KMS-11 (cell line): ENCODE data around the gene CCL21.
"Not testable (repeated sequence)": the region's sequence is repeated elsewhere in the genome, so short reads cannot be mapped to it uniquely, and the experiment has no call there.

Experiments used
- H2AFZ ChIP-seq: fragments of 200-600 bp; sonication (generic); 2 replicates; pipeline ENCODE4 v1.6.1; 2016; ENCODE audit warnings: antibody characterized with exemption, mixed run types, low read depth
- H3K27ac ChIP-seq: fragments of 200-600 bp; sonication (generic); 2 replicates; pipeline ENCODE4 v1.6.1; 2016; ENCODE audit warnings: mild to moderate bottlenecking, mixed run types
- H3K27me3 ChIP-seq: fragments of 200-600 bp; sonication (generic); 2 replicates; pipeline ENCODE4 v1.6.1; 2017; ENCODE audit warnings: mild to moderate bottlenecking, low read depth, mixed run types, moderate library complexity; ENCODE audit not compliant: insufficient read depth
- H3K36me3 ChIP-seq: fragments of 200-600 bp; sonication (generic); 2 replicates; pipeline ENCODE4 v1.6.1; 2017; ENCODE audit warnings: mild to moderate bottlenecking, mixed run types; ENCODE audit not compliant: insufficient read depth
- H3K4me1 ChIP-seq: fragments of 200-600 bp; sonication (generic); 2 replicates; pipeline ENCODE4 v1.6.1; 2016; ENCODE audit warnings: mild to moderate bottlenecking, low read depth, mixed run types; ENCODE audit not compliant: poor library complexity, severe bottlenecking
- H3K4me2 ChIP-seq: fragments of 200-600 bp; sonication (generic); 2 replicates; pipeline ENCODE4 v1.7.0; 2016; ENCODE audit warnings: mild to moderate bottlenecking, mixed run types
- H3K4me3 ChIP-seq: fragments of 200-600 bp; sonication (generic); IDR thresholded peaks from 2 replicates; pipeline ENCODE4 v1.6.1; 2017; ENCODE audit warnings: low read depth, low read length, mixed read lengths; ENCODE audit not compliant: insufficient read depth
- H3K79me2 ChIP-seq: fragments of 200-600 bp; sonication (generic); 2 replicates; pipeline ENCODE4 v1.6.1; 2016; ENCODE audit warnings: low read depth, mixed run types; ENCODE audit not compliant: insufficient read depth
- H3K9ac ChIP-seq: fragments of 200-600 bp; sonication (generic); 2 replicates; pipeline ENCODE4 v1.6.1; 2016; ENCODE audit warnings: mild to moderate bottlenecking, mixed run types
- H4K20me1 ChIP-seq: fragments of 200-600 bp; sonication (generic); 2 replicates; pipeline ENCODE4 v1.6.1; 2016; ENCODE audit warnings: mild to moderate bottlenecking, mixed run types; ENCODE audit not compliant: insufficient read depth
- TF ChIP-seq, protein P1 (sequence below): fragments of 200-600 bp; sonication (generic); conservative IDR thresholded peaks from 2 replicates; pipeline ENCODE4 v1.6.1; 2017; ENCODE audit warnings: low read depth, mild to moderate bottlenecking, antibody characterized with exemption, low read length, moderate library complexity, mixed read lengths

Gene CCL21, protein sequence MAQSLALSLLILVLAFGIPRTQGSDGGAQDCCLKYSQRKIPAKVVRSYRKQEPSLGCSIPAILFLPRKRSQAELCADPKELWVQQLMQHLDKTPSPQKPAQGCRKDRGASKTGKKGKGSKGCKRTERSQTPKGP

DNA sequence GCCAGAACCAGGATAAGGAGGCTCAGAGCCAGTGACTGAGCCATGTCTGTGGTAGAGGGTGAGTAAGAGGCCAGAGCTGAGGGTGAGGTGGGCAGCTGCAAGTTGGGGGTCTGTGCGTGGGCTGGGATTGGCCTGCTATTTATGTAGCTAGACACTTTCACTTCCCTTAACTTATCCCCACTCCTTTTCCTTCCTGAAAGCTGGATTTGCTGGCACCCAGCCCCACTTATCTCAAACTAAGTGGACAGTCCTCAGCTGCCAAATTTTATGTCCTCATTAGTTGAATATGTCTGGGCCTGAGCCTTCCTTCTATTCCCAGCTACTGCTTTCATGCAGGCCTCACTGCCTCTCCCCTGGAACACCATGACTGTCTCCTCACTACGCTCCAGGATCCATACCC is at the start of gene CCL21:
CCL21 (minus strand) TSS at position 114 of the 400 bp plus-strand sequence; CDS start at position 44, 70 bp downstream.
- Histone ChIP-seq H3K4me3 (no peak within 1 kb of the TSS), H3K36me3 (no peaks in the 10 kb centered on the region), H3K4me1 (no peaks in the 10 kb centered on the region), H3K27me3 (no peaks in the 10 kb centered on the region), H3K79me2 (no peaks in the 10 kb centered on the region), H3K4me2 (no peak within 1 kb of the TSS), H2AFZ (no peak within 1 kb of the TSS), H4K20me1 (no peaks in the 10 kb centered on the region), H3K27ac (no peak within 1 kb of the TSS), H3K9ac (no peak within 1 kb of the TSS)
- TF ChIP-seq, protein P1, sequence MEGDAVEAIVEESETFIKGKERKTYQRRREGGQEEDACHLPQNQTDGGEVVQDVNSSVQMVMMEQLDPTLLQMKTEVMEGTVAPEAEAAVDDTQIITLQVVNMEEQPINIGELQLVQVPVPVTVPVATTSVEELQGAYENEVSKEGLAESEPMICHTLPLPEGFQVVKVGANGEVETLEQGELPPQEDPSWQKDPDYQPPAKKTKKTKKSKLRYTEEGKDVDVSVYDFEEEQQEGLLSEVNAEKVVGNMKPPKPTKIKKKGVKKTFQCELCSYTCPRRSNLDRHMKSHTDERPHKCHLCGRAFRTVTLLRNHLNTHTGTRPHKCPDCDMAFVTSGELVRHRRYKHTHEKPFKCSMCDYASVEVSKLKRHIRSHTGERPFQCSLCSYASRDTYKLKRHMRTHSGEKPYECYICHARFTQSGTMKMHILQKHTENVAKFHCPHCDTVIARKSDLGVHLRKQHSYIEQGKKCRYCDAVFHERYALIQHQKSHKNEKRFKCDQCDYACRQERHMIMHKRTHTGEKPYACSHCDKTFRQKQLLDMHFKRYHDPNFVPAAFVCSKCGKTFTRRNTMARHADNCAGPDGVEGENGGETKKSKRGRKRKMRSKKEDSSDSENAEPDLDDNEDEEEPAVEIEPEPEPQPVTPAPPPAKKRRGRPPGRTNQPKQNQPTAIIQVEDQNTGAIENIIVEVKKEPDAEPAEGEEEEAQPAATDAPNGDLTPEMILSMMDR = no peak

DNA sequence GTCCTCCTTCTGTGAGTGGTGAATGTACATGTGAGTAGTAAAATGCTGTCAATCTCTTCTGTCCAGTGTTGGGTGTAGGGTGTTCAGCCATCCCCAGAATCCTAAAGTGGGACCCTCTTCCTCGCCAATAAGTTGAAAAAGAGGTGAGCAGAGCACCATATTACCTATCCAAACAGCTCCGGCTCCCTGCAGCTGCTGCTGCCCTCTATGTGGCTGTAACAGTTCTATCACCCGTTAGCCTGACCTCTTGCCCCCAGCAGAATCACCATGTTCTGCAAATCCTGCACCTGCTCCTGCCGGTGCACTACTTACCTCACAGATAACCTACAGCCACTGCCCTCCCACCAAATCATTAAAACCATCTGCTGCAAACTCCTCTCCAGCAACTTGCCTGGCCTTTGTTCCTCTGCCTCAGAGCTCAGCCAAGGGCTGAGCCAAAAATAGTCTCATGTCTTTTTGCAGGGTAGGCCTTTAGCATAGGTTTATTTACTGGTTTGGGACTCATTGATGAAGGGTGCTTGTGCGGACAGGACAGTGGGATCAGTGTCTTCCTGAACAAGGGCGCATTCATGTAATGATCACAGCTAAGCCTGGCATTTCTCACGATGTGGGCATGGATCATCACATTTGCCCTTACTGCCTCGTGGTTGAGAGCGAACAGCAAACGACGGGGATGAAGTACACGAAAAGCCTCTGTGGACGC is 49.6 kb upstream of the CCL21 start:
- Histone ChIP-seq H4K20me1 (no peaks in the 10 kb centered on the region), H3K36me3 (no peaks in the 10 kb centered on the region), H3K4me2 (no peak overlapping the region), H3K4me1 (no peaks in the 10 kb centered on the region), H3K79me2 (no peaks in the 10 kb centered on the region), H2AFZ (no peak overlapping the region), H3K27me3 (no peaks in the 10 kb centered on the region), H3K27ac (no peak overlapping the region), H3K9ac (no peak overlapping the region), H3K4me3 (no peak overlapping the region)
- TF ChIP-seq, protein P1 = no peak

DNA sequence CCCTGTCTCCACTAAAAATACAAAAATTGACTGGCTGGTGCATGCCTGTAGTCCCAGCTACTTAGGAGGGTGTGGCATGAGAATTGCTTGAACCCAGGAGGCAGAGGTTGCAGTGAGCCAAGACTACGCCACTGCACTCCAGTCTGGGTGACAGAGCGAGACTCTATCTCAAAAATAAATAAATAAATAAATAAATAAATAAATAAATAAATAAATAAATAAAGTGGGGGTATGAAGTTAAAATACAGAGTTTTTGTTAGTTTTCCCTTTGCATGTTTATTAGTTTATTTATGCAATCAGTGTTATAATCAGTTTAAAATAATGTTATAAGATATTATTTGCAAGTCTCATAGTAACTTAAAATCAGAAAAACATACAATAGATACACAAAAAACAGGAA is 40.4 kb upstream of the CCL21 start:
- not testable (repeated sequence) for H3K79me2 ChIP-seq, H3K4me1 ChIP-seq, H3K27me3 ChIP-seq, H4K20me1 ChIP-seq, H3K9ac ChIP-seq, H2AFZ ChIP-seq, H3K27ac ChIP-seq, H3K4me2 ChIP-seq, H3K4me3 ChIP-seq, H3K36me3 ChIP-seq

DNA sequence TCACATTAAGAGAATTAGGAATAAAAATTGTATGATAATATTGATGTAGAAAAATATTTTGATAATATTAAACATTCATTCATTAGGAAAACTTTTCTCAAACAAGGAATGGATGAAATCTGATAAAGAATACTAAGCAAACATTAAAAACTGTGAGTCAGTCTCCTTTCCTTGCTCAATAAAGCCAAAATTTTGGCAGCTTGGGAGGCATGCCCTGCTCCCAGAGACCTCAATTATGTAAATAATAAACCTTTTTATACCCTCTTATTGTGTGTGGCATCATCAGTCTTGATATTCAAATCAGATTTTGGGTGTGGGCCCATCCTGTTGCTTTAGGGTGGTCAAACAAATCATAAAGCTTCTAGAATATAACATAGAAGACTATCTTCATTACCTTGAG is 36.6 kb upstream of the CCL21 start:
- Histone ChIP-seq H3K4me2 (no peak overlapping the region), H2AFZ (no peak overlapping the region)

More for the DNA sequence above, 36.6 kb upstream of the CCL21 start:
- TF ChIP-seq, protein P1 = no peak
- Histone ChIP-seq H3K4me1 (no peaks in the 10 kb centered on the region), H3K27me3 (no peaks in the 10 kb centered on the region), H3K9ac (no peak overlapping the region), H3K79me2 (no peaks in the 10 kb centered on the region), H3K27ac (no peak overlapping the region), H3K36me3 (no peaks in the 10 kb centered on the region), H4K20me1 (no peaks in the 10 kb centered on the region), H3K4me3 (no peak overlapping the region)
